Limb (tissue), 2 donors: ENCODE results near the gene TMTC1.

Experiments used
- DNase-seq, 2 donors: peaks; one replicate each; pipeline ENCODE4 v3.0.0-alpha.2; 2016; ENCODE audit errors: extremely low spot score in 2 of 2

The TMTC1 gene

DNA sequence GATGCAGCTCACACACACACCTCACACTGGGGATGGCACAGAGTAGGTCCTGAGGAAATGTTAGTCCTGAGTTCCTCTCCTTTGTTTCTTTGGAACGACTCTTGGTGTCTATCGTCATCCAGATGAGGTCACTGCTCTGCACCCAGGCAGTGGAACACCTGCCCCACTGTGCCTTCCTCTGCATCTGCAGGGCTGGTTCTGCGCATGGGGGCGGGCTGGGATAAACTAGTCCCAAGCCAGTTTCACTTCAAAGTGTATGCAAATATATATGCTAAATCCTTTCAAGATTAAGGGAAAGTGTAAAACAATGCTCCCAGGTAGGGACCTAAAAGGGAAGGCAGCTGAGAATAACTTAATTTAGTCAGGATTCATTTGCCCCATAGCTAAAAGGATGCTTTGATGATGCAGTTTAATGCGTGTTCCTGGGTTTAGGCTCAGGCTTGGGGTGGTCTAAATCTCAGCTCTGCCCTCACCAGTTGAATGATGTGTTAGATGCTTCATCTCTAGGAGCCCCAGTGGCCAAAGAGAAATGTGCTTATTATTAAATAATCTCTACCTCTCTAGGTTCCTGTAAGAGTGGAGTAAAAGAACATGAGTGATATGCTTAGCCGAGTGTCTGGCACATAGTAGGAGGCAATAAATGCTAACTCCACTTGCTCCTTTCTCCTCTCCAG is 239.2 kb downstream of the TMTC1 start:
- no peak for DNase-seq

GRCh38 chr12:29543036-29543435 is 240.7 kb downstream of the TMTC1 start:
- DNase-seq, result no peak

GRCh38 chr12:29537298-29537697 is 246.4 kb downstream of the TMTC1 start:
- no peak for DNase-seq

GRCh38 chr12:29534935-29535334 is 248.8 kb downstream of the TMTC1 start:
- DNase-seq, result no peak

GRCh38 chr12:29533815-29534489 is 249.8 kb downstream of the TMTC1 start:
- no peak for DNase-seq

DNA sequence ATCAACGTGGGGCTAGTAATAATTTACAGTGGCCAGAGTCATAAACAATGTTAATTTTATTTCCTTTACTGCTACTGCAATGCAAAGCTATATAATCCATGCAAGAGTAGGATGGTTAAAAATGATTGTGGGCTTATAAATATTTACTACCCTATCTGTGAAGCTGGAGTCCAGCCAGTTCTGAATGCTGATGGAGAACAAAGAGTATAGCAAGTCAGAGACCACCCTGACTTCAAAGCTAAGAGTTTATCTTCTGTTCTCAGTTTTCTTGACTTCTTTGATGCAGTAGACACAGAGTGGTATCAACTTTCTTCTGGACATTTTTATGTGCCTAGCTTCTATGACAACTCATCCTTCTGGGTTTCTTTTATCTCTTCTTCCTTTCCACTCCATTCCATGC is 252.3 kb downstream of the TMTC1 start:
- DNase-seq, result no peak

DNA sequence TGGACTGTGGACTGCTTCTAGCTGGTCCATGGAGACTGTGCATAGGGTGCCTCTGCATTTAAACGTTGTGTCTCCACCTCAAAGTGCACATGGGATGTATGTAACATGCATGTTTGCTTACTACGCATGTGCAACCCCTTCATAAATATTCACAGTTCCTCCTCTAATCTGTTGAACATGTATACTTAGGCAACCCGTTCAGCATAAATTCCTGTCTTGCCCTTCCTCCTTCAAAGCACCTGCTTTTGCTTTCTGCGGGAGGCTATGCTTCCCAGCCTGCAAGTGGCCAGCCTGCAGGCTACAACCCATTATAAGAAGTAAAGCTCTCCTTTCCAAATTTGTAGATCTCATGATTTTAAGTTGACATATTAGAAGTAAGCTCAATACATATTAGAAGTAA is 253.3 kb downstream of the TMTC1 start:
- no peak for DNase-seq

GRCh38 chr12:29528161-29528560 is 255.6 kb downstream of the TMTC1 start:
- DNase-seq, result no peak

DNA sequence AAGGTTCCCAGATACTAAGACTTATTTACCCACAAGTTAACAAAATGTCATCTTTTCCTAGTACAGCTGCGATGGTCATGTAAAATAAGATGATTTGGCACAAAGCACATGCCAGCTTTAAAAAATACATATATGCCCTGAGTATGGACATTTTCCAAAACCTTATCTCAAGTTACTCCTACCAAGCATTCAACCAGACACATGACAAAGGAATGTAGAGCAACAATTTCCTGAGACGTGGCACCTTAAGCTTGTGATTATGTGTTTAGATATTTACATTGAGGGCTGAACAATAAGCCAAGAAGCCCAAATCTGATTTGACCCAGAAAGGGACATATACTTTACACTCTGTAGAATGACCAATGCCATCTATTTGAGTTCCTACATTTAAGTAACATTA is 261.8 kb downstream of the TMTC1 start:
- no peak for DNase-seq

DNA sequence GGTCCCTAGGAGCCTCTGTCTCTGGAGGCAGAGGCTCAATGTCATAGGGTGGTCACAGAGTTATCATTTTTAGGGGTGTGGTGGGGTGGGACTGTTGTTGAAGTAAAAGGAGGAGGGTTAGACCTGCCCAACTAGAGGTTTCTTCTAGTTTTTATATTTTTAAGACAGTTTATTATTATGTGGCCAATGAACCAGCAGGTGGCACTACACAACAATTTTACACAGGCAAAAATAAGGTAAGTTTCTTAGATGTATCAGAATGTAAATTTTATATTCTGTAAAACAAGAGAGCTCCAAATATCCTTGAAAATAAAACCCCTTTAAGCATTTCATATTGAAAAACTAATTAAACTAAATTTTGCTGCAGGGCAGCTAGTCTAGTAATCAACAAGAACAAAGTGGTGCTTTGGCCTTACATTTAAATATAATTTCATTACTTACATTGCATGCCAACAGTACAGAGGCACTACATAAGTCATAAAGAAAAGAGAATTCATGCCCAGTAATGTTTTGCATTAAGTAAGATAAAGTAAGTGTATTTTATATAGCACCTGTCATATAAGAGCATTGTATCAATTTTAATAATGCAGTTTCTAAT is 264.1 kb downstream of the TMTC1 start:
- DNase-seq, result peak; percentile 41 to 75

GRCh38 chr12:29518407-29518806 is 265.3 kb downstream of the TMTC1 start:
- DNase-seq, result no peak

GRCh38 chr12:29517264-29517663 is 266.5 kb downstream of the TMTC1 start:
- DNase-seq, result no peak

- DNase-seq, result no peak
Measured at GRCh38 chr12:29516431-29516875, 267.3 kb downstream of the TMTC1 start.

DNA sequence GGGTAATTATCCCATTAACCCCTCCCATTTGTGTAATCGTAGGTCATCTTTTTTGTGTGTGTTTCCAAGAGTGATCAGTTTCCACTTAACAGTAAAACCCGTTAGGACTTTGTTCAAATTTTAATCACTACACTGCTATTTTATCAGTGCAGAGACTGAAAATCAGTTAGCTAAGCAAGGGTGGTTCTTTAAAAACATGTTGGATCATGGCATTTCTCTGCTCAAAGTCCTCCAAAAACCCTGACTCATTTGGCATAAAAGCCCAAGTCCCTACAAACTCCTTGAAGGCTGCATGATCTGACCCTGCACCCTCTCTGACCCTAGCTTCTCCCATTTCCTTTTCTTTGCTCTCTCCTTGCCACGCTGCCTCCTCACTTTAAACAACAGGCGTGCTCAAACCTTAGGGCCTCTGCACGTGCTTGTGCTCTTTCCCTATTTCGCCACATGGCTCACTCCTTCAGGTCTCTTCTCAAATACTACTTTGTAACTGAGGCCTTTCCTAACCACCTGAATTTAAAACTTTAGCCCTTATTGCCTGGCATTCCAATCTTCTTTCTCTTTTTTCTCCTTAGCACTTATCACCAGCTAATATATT is 273.1 kb downstream of the TMTC1 start:
- DNase-seq, result no peak

DNA sequence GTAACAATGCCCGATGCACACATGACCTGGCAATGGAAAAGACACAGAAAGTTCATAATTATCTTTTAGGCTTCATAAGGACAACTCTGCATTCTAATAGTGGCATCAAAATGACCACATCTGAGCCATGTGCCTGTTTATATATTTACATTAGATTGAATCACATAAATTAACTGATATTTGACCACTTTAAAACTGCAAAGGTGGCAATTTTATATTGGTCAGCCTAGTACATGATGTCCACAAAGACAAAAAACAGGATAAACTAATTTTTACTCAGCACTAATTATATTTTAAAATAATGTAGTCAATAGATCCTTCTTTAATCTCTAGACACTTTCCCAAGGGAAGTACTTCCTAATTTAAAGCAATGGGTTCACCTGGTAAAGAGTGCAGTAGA is 274.2 kb downstream of the TMTC1 start:
- DNase-seq, result no peak

- DNase-seq, result no peak
Measured at GRCh38 chr12:29508949-29509348, 274.8 kb downstream of the TMTC1 start.

DNA sequence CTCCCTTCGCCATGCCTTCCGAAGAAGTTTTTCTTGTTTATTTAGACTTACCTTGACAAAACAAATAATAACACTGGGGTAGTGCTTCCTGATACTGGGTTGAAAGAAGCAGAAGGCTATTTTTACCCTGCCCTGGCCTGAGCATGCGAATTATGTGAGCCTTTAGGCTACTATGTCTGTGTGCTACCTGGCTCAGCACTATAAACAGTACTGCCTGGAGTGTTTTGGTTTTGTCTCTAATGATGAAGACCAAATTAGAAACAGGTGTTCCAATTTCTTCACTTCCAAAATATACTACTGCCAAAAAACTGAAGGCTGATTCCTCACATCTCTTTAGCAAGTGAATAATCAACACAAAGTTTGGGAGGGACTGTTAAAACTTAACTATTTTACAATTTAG is 278.6 kb downstream of the TMTC1 start:
- DNase-seq, result no peak

DNA sequence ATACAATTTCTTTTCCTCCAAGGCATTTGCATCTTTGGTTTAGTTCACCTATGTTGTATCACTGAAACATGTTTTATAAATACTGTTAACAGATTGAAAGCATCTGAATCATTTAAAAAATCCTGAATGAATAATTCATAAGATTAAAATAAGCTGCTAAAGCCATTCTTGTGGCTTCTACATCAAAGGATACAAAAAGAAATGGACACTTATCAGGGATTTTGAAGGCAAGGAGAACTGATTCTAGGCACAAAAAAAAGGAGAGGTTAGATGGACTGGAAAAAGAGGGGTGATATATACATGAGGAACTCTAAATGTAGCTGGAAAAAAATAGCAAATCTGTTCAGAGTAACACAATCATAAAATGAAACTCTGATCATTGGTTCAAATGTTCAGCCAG is 280.5 kb downstream of the TMTC1 start:
- DNase-seq, result no peak

- DNase-seq, result no peak
Measured at GRCh38 chr12:29499235-29499634, 284.5 kb downstream of the TMTC1 start.

DNA sequence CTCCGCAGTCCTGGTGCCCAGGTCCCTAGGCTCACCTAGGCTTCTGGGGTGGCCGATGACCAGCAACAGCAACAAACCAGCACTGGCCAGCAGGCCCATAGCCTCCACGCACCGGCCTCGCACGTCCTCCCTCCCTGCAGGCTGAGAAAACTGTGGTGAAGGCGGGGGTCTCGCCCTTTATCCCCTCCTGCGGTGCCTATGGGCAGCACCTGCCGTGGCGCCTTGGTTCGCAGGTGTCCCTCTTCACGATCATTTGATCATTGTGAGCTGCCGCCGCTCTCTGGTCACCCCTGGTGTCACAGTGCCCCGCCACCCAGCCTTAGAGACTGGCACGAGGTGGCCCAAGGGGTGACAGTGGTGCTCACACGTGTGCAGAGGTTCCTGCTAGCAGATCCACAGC is 286.2 kb downstream of the TMTC1 start, which contains the start of gene OVCH1:
Gene OVCH1, minus strand, starts transcription at position 99 of the 400 bp plus-strand sequence. Its CDS starts 0 bp downstream, at position 99.
- no peak for DNase-seq

DNA sequence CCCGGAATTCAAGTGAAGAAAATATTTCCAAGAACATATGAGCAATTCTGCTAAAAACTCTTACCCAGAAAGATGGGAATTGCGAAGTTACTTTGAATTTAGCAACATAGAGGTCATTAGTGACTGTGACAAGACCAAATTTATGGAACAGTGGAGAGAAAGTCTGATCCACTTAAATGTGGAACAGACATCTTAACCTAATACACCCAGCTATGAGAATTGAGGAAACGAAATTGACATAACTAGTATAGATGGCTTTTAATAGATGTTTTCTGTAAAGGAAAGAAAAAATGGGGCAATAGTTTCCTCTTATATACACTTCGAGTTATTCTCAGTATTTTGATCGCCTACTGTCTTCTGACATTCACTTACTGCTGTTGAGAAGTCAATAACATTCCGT is 290.9 kb downstream of the TMTC1 start:
- no peak for DNase-seq

- no peak for DNase-seq
Measured at GRCh38 chr12:29486972-29487371, 296.8 kb downstream of the TMTC1 start.
